Stimulated activated CD8-positive, alpha-beta memory T cell treated with anti-CD3 and anti-CD28 coated beads, Interleukin-15, amount 100 ng/mL, for 48 hours (primary cell): Measurements from ENCODE around the gene POLA2.
"Not testable (repeated sequence)": the region's sequence is repeated elsewhere in the genome, so short reads cannot be mapped to it uniquely, and the experiment has no call there.

Experiments
- DNase-seq, 2 donors: peaks; one replicate each; pipeline ENCODE4 v3.0.0-alpha.2; 2020; ENCODE audit warnings: low read depth in 2 of 2

The POLA2 gene

GRCh38 chr11:65330544-65330943 is 68.8 kb downstream of the POLA2 start:
- no peak for DNase-seq

GRCh38 chr11:65332591-65332990 is 70.8 kb downstream of the POLA2 start:
- DNase-seq = not testable (repeated sequence)

GRCh38 chr11:65334696-65335295 is 73.0 kb downstream of the POLA2 start:
- no peak for DNase-seq

- no peak for DNase-seq
These were observed 76.9 kb downstream of the POLA2 start for GRCh38 chr11:65338676-65339075.

GRCh38 chr11:65340226-65340625 is 78.5 kb downstream of the POLA2 start:
- DNase-seq = no peak

- no peak for DNase-seq
These were observed 80.1 kb downstream of the POLA2 start for GRCh38 chr11:65341856-65342255.
